ENCODE measurements around the gene YBEY.

DNA sequence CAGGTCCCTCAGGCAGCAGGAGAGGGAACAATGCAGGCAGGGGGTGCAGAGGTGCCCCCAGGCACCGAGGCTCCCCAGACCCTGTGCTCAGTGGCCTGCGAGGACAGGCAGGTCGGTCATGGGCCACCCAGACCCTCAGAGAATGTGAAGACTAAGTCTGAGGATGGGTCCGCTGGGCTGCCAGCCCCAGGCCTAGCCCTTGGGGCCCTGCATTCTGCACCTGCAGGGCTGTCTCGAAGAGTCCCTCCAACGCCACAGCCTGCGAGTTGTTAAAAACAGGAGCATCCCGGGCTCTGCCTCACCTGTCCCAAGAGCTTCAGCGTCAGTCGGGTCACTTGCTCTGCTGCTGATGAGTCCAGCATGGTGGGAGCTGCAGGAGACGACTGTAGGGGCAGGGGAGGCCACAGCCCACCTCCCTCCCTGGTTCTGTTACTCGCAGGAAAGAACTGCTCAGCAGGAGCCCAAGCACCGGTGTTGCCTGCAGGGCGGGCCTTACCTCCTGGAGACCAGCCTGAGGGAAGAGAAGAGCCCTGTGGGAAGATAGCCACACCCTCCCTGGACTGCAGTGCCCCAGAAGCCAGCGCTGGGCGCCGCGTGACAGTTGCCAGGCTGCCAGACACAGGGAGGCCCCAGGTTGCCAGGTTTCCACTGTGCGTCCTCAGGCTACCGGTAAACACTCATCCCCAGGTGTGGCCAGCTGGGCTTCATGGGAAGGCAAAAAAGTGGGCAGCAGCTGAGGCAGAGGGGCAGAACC, 31.7 kb downstream of the YBEY start:
- TF ChIP-seq CTCF (conservative IDR thresholded peaks at IDR 0.05 in 1 of 2, IDR thresholded peaks at IDR 0.05 in 1 of 2; ENCODE audit: low read depth in 1 of 2, low read length in 2 of 2) (no peak), EZH2 (IDR thresholded peaks at IDR 0.05; ENCODE audit: low read length, missing control alignments) (no peak)
